ENCODE data around the gene MGST2. TPM values are rescaled to one million over a fixed set of nuclear protein-coding genes. Genes with fewer than 3 reads are reported as not detected.
A peak's percentile ranks its signal among the peaks of the same experiment; 100 is the strongest.

MGST2 gene
- total RNA-seq, 2 donors from 2014 or later, result 188 to 215 TPM

DNA sequence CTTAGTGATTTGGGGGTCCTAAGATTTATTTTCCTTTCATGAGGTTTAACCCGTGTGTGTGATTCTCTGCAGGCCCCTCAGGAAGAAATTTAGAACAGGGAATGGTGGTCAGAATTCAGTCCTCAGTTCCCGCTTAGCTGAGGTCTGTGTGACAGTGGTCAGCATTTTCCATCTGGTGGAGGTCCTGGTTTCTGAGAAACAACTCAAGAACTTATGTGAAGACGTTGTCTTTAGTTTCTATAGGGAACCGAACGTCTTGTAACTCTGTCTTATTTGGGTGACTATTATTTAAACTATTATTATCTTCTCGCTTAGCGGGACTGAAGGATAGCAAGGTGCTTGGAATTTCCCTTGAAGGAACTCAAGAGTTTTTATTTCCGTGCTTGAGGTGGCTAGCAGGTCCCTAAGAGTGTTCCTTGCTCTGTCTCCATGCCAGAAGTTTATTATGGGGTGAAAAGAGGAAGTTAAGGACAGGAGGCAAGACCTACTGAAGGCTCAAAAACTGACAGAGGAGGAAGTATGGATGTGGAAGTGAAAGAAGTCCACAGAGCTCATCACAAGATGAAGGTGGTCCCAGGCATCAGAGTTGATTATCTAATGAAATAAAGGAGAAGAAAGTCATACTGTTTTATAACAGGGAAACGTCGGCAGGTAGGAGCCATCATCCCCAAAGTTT lies 9.4 kb downstream of the MGST2 start:
- no peak for DNase-seq
- H3K4me1 ChIP-seq (ENCODE audit: control insufficient read depth, insufficient read depth, low read length), result peaks cover 17% of the 10 kb centered on the region
- Mint-ChIP-seq H3K9me3 (peaks cover 13% of the 10 kb centered on the region), H3K36me3 (ENCODE audit: low read depth) (peaks cover 84% of the 10 kb centered on the region), H3K27me3 (ENCODE audit: insufficient read depth) (no peaks in the 10 kb centered on the region), H3K4me1 (peaks cover 60% of the 10 kb centered on the region), H3K4me3 (no peak overlapping the region), H3K27ac (no peak overlapping the region)
- peaks cover 24% of the 10 kb centered on the region for H3K9me3 ChIP-seq (ENCODE audit: control insufficient read depth, low read length)
- H3K4me3 ChIP-seq (ENCODE audit: low read length), result no peak overlapping the region
- no peak overlapping the region for H3K9ac ChIP-seq (ENCODE audit: extremely low read depth, low read length, poor library complexity, severe bottlenecking)
- no peaks in the 10 kb centered on the region for H3K27me3 ChIP-seq (ENCODE audit: control insufficient read depth, insufficient read depth, low read length, poor library complexity, severe bottlenecking)
- H3K27ac ChIP-seq (ENCODE audit: low read depth, low read length), result no peak overlapping the region
- TF ChIP-seq CTCF (conservative IDR thresholded peaks at IDR 0.05), result no peak
- 94 to 97% methylated on average over 7 to 10 of the region's 10 CpGs for WGBS, 2 experiments (ENCODE audit: insufficient coverage in 1 of 2, insufficient read length in 1 of 2)
- peaks cover 84% of the 10 kb centered on the region for H3K36me3 ChIP-seq (ENCODE audit: control insufficient read depth, insufficient read depth, low read length)

GRCh38 chr4:139675651-139676050 lies 10.0 kb downstream of the MGST2 start:
- no peak for TF ChIP-seq CTCF (conservative IDR thresholded peaks at IDR 0.05)
- peaks cover 13% of the 10 kb centered on the region for H3K9me3 Mint-ChIP-seq
- no peak overlapping the region for H3K4me3 Mint-ChIP-seq
- H3K27ac ChIP-seq (ENCODE audit: low read depth, low read length), result no peak overlapping the region
- no peak for DNase-seq
- no peaks in the 10 kb centered on the region for H3K27me3 ChIP-seq (ENCODE audit: control insufficient read depth, insufficient read depth, low read length, poor library complexity, severe bottlenecking)
- H3K4me1 Mint-ChIP-seq, result peaks cover 53% of the 10 kb centered on the region
- peaks cover 13% of the 10 kb centered on the region for H3K4me1 ChIP-seq (ENCODE audit: control insufficient read depth, insufficient read depth, low read length)
- no peak overlapping the region for H3K4me3 ChIP-seq (ENCODE audit: low read length)
- H3K36me3 ChIP-seq (ENCODE audit: control insufficient read depth, insufficient read depth, low read length), result peaks cover 91% of the 10 kb centered on the region
- H3K27me3 Mint-ChIP-seq (ENCODE audit: insufficient read depth), result no peaks in the 10 kb centered on the region
- H3K27ac Mint-ChIP-seq, result no peak overlapping the region
- H3K9ac ChIP-seq (ENCODE audit: extremely low read depth, low read length, poor library complexity, severe bottlenecking), result no peak overlapping the region
- H3K36me3 Mint-ChIP-seq (ENCODE audit: low read depth), result peaks cover 91% of the 10 kb centered on the region
- H3K9me3 ChIP-seq (ENCODE audit: control insufficient read depth, low read length), result peaks cover 24% of the 10 kb centered on the region
- WGBS, 2 experiments (ENCODE audit: insufficient coverage in 1 of 2, insufficient read length in 1 of 2), result 97 to 100% methylated on average over 5 to 9 of the region's 9 CpGs

GRCh38 chr4:139676365-139676764 lies 10.7 kb downstream of the MGST2 start:
- DNase-seq, result no peak
- WGBS, 2 experiments (ENCODE audit: insufficient coverage in 1 of 2, insufficient read length in 1 of 2), result 89% methylated on average over 2 of the region's 2 CpGs; no CpG with 5 or more reads in 1 of the 2 experiments
- Mint-ChIP-seq H3K9me3 (peaks cover 13% of the 10 kb centered on the region), H3K36me3 (ENCODE audit: low read depth) (peaks cover 93% of the 10 kb centered on the region), H3K27ac (peak overlapping the region; percentile 80), H3K4me3 (no peak overlapping the region), H3K27me3 (ENCODE audit: insufficient read depth) (no peaks in the 10 kb centered on the region), H3K4me1 (peaks cover 48% of the 10 kb centered on the region)
- Histone ChIP-seq H3K27me3 (ENCODE audit: control insufficient read depth, insufficient read depth, low read length, poor library complexity, severe bottlenecking) (no peaks in the 10 kb centered on the region), H3K36me3 (ENCODE audit: control insufficient read depth, insufficient read depth, low read length) (peaks cover 97% of the 10 kb centered on the region), H3K4me3 (ENCODE audit: low read length) (peak overlapping the region; percentile 62), H3K27ac (ENCODE audit: low read depth, low read length) (no peak overlapping the region), H3K9ac (ENCODE audit: extremely low read depth, low read length, poor library complexity, severe bottlenecking) (peak overlapping the region; percentile 38), H3K4me1 (ENCODE audit: control insufficient read depth, insufficient read depth, low read length) (peaks cover 13% of the 10 kb centered on the region), H3K9me3 (ENCODE audit: control insufficient read depth, low read length) (peaks cover 24% of the 10 kb centered on the region)
- no peak for TF ChIP-seq CTCF (conservative IDR thresholded peaks at IDR 0.05)

Data from endodermal cell (in vitro differentiated cells).